ENCODE measurements around the gene TK2.
"Not testable (repeated sequence)": the region's sequence is repeated elsewhere in the genome, so short reads cannot be mapped to it uniquely, and the experiment has no call there.

TK2 gene

GRCh38 chr16:66549284-66550131 lies at the start of gene TK2:
TSS of gene TK2 (minus strand) at chr16:66550122. CDS start at chr16:66550061, 61 bp downstream.
- peak; percentile 65 for DNase-seq (ENCODE audit: low spot score)

GRCh38 chr16:66598111-66598510 lies 48.2 kb upstream of the TK2 start:
- no peak for DNase-seq (ENCODE audit: low spot score)

- DNase-seq (ENCODE audit: low spot score): no peak
Observed at GRCh38 chr16:66596986-66597848, 47.3 kb upstream of the TK2 start.

DNA sequence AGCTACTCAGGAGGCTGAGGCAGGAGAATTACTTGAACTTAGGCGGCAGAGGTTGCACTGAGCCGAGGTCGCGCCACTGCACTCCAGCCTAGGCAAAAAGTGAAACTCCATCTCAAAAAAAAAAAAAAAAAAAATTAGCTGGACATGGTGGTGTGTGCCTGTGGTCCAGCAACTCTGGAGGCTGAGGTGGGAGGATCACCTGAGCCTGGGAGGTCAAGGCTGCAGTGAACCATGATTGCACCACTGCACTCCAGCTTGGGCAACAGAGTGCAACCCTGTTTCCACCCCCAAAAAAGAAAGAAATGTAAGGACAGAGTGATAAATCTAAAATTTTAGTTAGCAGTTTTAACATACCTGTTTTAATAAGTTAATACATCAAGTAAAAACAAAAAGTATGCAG lies 46.6 kb upstream of the TK2 start:
- not testable (repeated sequence) for DNase-seq (ENCODE audit: low spot score)

- DNase-seq (ENCODE audit: low spot score): no peak
Observed at GRCh38 chr16:66594739-66595138, 44.8 kb upstream of the TK2 start.

DNA sequence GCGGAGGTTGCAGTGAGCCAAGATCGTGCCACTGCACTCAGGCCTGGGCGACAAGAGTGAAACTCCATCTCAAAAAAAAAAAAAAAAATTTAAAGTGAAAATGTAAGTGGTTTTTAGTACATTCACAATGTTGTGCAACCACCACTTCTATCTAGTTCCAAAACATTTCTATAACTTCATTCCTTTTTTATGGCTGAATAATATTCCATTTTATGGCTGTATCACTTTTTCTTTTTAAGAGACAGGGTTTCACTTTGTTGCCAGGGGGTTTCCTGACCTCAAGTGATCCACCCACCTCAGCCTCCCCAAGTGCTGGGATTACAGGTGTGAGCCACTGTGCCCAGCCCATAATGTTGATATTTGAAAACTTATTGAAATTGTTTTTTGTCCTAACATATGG lies 42.9 kb upstream of the TK2 start:
- no peak for DNase-seq (ENCODE audit: low spot score)

DNA sequence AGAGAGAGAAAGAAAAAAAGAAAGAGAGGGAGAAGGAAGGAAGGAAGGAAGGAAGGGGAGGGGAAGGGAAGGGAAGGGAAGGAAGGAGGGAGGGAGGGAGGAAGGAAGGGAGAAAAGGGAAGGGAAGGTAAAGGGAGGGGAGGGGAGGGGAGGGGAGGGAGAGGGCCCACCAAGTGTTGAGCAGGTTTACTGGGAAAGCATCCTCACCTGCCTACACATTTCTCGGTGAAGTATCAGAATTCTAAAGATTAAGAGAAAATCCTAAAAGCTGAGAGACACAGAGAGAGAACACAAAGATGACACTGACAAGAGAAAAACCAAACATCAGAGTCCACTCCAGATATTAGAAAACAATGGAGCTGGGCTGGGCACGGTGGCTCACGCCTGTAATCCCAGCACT lies 42.3 kb upstream of the TK2 start:
- DNase-seq (ENCODE audit: low spot score): no peak

GRCh38 chr16:66591018-66591417 lies 41.1 kb upstream of the TK2 start:
- DNase-seq (ENCODE audit: low spot score): no peak

- no peak for DNase-seq (ENCODE audit: low spot score)
Observed at GRCh38 chr16:66590322-66590721, 40.4 kb upstream of the TK2 start.

DNA sequence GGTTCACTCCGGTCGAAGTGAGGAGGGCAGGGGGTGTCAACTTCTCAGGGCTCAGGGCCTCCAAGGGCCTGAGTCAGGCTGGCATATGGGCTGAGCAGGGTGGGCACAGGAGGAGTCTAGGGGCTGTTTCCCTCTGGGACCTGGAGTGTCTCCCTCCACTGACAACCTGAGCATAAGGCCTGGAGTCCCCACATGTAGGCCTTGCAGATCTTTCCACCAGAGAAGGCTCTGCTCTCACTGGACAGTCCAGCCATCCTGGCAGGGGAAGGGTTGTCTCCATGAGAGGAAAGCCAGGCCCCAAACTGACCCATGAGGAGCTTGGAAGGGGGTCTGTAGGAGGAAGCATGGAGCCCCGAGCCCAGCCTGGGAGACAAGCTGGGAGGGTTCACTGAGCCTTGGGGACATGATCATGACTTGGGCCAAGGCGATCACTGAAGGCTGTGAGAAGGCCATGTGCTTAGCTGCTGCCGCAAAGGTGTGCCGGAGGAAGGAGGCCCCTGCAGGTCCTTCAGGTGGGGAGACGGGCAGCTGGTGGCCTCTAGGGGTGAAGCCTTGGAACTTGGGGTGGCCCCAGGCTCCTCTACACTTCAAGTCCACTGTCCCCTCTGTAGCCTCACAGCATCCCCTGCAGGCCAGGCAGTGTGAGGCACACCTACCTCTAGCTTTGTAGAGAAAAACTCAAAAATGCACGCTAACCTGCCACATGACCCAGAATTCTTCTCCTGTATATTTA lies 39.2 kb upstream of the TK2 start:
- peak; percentile 74 for DNase-seq (ENCODE audit: low spot score)

GRCh38 chr16:66587881-66588600 lies 38.1 kb upstream of the TK2 start:
- DNase-seq (ENCODE audit: low spot score): no peak

DNA sequence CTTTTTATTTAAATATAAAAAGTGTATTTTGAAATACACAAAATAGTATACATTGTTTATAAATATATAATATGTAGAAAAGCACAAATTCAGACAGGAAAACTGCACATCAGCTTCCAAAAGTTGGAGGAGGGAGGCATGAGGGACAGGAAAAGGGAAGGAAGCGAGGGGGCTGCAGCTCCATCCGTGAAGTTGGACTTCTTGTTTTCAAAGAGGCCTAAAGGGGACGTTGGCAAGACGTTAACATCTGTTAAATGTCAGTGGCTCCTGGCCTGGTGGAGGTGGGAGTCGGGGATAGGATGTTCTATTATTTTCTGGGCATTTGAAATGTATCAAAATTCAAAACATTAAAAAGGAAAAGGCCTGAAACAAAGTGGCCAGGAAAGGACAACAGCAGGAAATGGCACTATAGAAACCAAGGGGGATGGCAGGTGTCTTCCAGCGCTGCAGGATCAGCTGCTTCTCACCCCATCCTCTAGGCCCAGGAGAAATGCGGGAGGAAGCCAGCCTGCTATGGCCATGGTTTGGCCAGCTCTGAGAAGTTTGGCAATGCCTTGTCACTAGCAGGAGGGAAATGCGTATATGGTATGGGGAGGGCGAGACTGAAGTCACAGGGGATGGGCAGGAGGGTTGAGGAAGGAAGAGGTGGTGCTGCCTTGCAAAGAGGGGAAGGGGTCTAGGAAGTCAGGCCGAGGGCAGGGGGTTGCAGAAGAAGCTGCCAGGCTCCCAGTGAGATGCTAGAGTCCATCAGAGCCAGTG lies 35.7 kb upstream of the TK2 start:
- DNase-seq (ENCODE audit: low spot score): peak; percentile 42

- DNase-seq (ENCODE audit: low spot score): no peak
Observed at GRCh38 chr16:66581246-66581952, 31.5 kb upstream of the TK2 start.

DNA sequence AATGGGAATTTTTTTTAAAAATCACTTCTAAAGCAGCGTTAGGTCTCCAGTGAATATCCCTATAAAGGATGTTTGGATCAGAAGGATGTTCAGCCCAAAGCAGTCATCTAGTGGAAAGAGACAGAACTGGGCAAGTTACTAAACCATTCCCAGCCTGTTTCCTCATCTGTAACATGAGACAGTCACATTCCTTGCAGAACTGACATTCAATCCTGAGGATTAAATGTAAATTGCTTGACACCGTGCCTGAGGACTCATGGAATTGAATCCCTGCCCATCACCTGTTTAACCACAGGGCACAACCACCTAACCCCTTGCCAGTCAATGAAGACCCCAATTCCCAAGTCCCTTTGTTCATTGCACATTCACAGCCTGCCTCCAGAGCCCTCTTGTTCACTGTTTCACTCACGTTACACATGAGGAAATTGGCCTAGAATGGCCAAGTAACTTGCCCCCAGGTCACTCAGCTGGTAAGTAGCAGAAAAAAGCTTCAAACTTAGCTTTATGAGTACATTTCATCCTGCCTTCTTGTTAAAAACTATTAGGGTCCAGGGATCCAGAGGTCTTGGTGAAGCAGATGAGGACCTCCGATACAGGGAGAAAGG lies 30.8 kb upstream of the TK2 start:
- DNase-seq (ENCODE audit: low spot score): no peak

- DNase-seq (ENCODE audit: low spot score): no peak
Observed at GRCh38 chr16:66578651-66579531, 29.0 kb upstream of the TK2 start, which contains the start of gene CMTM2. TSS of gene CMTM2 (plus strand) at chr16:66579463. CDS start at chr16:66579608, 145 bp downstream.

GRCh38 chr16:66576296-66576695 lies 26.4 kb upstream of the TK2 start:
- no peak for DNase-seq (ENCODE audit: low spot score)

- DNase-seq (ENCODE audit: low spot score): no peak
Observed at GRCh38 chr16:66575060-66575459, 25.1 kb upstream of the TK2 start.

- DNase-seq (ENCODE audit: low spot score): no peak
Observed at GRCh38 chr16:66574531-66574930, 24.6 kb upstream of the TK2 start.

DNA sequence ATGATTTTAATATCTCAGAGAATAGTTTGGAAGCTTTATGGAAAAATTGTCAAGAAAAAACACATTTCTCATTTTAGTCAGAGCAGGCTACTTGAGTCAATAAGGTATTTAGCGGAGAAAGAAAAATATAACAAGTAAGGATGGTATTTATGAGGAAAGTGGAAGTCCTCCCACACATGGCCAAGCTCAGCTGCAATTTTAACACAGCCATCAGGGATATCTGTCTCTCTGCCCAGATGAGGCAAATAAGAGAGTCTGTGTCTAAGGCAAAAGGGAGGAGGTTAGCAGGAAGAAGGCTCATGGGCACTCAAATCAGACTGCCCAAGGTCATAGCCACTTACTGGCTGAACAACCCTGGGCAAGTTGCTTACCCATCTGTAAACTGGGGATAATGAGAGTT lies 24.2 kb upstream of the TK2 start:
- DNase-seq (ENCODE audit: low spot score): no peak

Data from Ammon's horn (tissue), 1 donor.